ENCODE measurements around the gene RELN. TPM values are rescaled to one million over a fixed set of nuclear protein-coding genes. Genes with fewer than 3 reads are reported as not detected.

RELN gene
- total and polyA plus RNA-seq, 2 donors (not counting 1 experiment from before 2014, with no cell fraction given): not detected

GRCh38 chr7:103996639-103997038, 7.2 kb upstream of the RELN start:
- Histone ChIP-seq H2AFZ (ENCODE audit: insufficient read depth, low read depth, low read length, poor library complexity, severe bottlenecking) (no peak overlapping the region), H3K79me2 (ENCODE audit: control insufficient read depth, insufficient read depth, low read length) (no peaks in the 10 kb centered on the region), H3K9me3 (ENCODE audit: control extremely low read depth in 1 of 3, control insufficient read depth in 2 of 3, insufficient read depth in 1 of 3, low read length in 2 of 3) (no peaks in the 10 kb centered on the region), H3K27me3 (replicated peaks in 1 of 4; ENCODE audit: control extremely low read depth in 1 of 4, control insufficient read depth in 3 of 4, insufficient read depth in 4 of 4, low read length in 3 of 4) (peaks cover 0 to 8% (median 2%) of the 10 kb centered on the region in 4 experiments), H3K9ac (ENCODE audit: low read length) (no peak overlapping the region), H3K4me3 (ENCODE audit: control extremely low read depth in 1 of 5, extremely low read depth in 1 of 5, insufficient read depth in 1 of 5, low read depth in 2 of 5, low read length in 4 of 5) (no peak overlapping the region), H3K4me2 (replicated peaks; ENCODE audit: low read depth, low read length, poor library complexity, severe bottlenecking) (no peak overlapping the region), H3K27ac (ENCODE audit: low read length in 2 of 2) (no peak overlapping the region), H4K20me1 (ENCODE audit: control insufficient read depth, insufficient read depth, low read length, poor library complexity, severe bottlenecking) (no peaks in the 10 kb centered on the region), H3K36me3 (replicated peaks in 1 of 2; ENCODE audit: control extremely low read depth in 1 of 2, control insufficient read depth in 1 of 2, extremely low read depth in 1 of 2, insufficient read depth in 2 of 2, low read length in 1 of 2) (no peaks in the 10 kb centered on the region), H3K4me1 (ENCODE audit: control insufficient read depth in 2 of 2, insufficient read depth in 2 of 2, low read length in 2 of 2) (no peaks in the 10 kb centered on the region)
- WGBS (ENCODE audit: insufficient coverage): 100% methylated on average over 1 of the region's 2 CpGs
- Mint-ChIP-seq H3K27ac (no peak overlapping the region), H3K4me3 (no peak overlapping the region), H3K27me3 (peaks cover 10% of the 10 kb centered on the region), H3K4me1 (no peaks in the 10 kb centered on the region), H3K9me3 (ENCODE audit: insufficient read depth) (no peaks in the 10 kb centered on the region)
- intact Hi-C loops (cut with micrococcal nuclease): no loop called here
- TF ChIP-seq, protein P1, sequence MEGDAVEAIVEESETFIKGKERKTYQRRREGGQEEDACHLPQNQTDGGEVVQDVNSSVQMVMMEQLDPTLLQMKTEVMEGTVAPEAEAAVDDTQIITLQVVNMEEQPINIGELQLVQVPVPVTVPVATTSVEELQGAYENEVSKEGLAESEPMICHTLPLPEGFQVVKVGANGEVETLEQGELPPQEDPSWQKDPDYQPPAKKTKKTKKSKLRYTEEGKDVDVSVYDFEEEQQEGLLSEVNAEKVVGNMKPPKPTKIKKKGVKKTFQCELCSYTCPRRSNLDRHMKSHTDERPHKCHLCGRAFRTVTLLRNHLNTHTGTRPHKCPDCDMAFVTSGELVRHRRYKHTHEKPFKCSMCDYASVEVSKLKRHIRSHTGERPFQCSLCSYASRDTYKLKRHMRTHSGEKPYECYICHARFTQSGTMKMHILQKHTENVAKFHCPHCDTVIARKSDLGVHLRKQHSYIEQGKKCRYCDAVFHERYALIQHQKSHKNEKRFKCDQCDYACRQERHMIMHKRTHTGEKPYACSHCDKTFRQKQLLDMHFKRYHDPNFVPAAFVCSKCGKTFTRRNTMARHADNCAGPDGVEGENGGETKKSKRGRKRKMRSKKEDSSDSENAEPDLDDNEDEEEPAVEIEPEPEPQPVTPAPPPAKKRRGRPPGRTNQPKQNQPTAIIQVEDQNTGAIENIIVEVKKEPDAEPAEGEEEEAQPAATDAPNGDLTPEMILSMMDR (IDR thresholded peaks at IDR 0.05): no peak
- no peak for TF ChIP-seq EZH2 (IDR thresholded peaks at IDR 0.05; ENCODE audit: borderline replicate concordance, insufficient read depth, low read depth, low read length, poor library complexity, severe bottlenecking)
- DNase-seq (no peak), ATAC-seq (ENCODE audit: low read depth) (no peak)
- ChIA-PET POLR2A (no interaction called here), CTCF (no interaction called here)

- no peak for DNase-seq
- H3K4me2 ChIP-seq (replicated peaks; ENCODE audit: low read depth, low read length, poor library complexity, severe bottlenecking): no peak overlapping the region
- no peaks in the 10 kb centered on the region for H3K79me2 ChIP-seq (ENCODE audit: control insufficient read depth, insufficient read depth, low read length)
- no peak overlapping the region for H2AFZ ChIP-seq (ENCODE audit: insufficient read depth, low read depth, low read length, poor library complexity, severe bottlenecking)
- ChIA-PET POLR2A (no interaction called here), CTCF (no interaction called here)
- H4K20me1 ChIP-seq (ENCODE audit: control insufficient read depth, insufficient read depth, low read length, poor library complexity, severe bottlenecking): no peaks in the 10 kb centered on the region
- H3K36me3 ChIP-seq (replicated peaks in 1 of 2; ENCODE audit: control extremely low read depth in 1 of 2, control insufficient read depth in 1 of 2, extremely low read depth in 1 of 2, insufficient read depth in 2 of 2, low read length in 1 of 2): no peaks in the 10 kb centered on the region
- no peaks in the 10 kb centered on the region for H3K4me1 ChIP-seq (ENCODE audit: control insufficient read depth in 2 of 2, insufficient read depth in 2 of 2, low read length in 2 of 2)
- H3K27ac Mint-ChIP-seq: no peak overlapping the region
- no peak overlapping the region for H3K4me3 ChIP-seq (ENCODE audit: control extremely low read depth in 1 of 5, extremely low read depth in 1 of 5, insufficient read depth in 1 of 5, low read depth in 2 of 5, low read length in 4 of 5)
- no peaks in the 10 kb centered on the region for H3K9me3 ChIP-seq (ENCODE audit: control extremely low read depth in 1 of 3, control insufficient read depth in 2 of 3, insufficient read depth in 1 of 3, low read length in 2 of 3)
- no CpG with 5 or more reads among the region's 4 CpGs for WGBS (ENCODE audit: insufficient coverage)
- intact Hi-C loops (cut with micrococcal nuclease): no loop called here
- no peak overlapping the region for H3K9ac ChIP-seq (ENCODE audit: low read length)
- H3K4me3 Mint-ChIP-seq: no peak overlapping the region
- peaks cover 15% of the 10 kb centered on the region for H3K27me3 Mint-ChIP-seq
- no peak for ATAC-seq (ENCODE audit: low read depth)
- no peak overlapping the region for H3K27ac ChIP-seq (ENCODE audit: low read length in 2 of 2)
- TF ChIP-seq EZH2 (IDR thresholded peaks at IDR 0.05; ENCODE audit: borderline replicate concordance, insufficient read depth, low read depth, low read length, poor library complexity, severe bottlenecking): no peak
- TF ChIP-seq, protein P1 (IDR thresholded peaks at IDR 0.05): no peak
- H3K9me3 Mint-ChIP-seq (ENCODE audit: insufficient read depth): no peaks in the 10 kb centered on the region
- H3K4me1 Mint-ChIP-seq: no peaks in the 10 kb centered on the region
- peaks cover 0 to 12% (median 5%) of the 10 kb centered on the region in 4 experiments for H3K27me3 ChIP-seq (replicated peaks in 1 of 4; ENCODE audit: control extremely low read depth in 1 of 4, control insufficient read depth in 3 of 4, insufficient read depth in 4 of 4, low read length in 3 of 4)
Measured at GRCh38 chr7:103996017-103996551, 6.6 kb upstream of the RELN start.

Measured in B cell (primary cell).